ENCODE measurements around the gene C11orf98.

DNA sequence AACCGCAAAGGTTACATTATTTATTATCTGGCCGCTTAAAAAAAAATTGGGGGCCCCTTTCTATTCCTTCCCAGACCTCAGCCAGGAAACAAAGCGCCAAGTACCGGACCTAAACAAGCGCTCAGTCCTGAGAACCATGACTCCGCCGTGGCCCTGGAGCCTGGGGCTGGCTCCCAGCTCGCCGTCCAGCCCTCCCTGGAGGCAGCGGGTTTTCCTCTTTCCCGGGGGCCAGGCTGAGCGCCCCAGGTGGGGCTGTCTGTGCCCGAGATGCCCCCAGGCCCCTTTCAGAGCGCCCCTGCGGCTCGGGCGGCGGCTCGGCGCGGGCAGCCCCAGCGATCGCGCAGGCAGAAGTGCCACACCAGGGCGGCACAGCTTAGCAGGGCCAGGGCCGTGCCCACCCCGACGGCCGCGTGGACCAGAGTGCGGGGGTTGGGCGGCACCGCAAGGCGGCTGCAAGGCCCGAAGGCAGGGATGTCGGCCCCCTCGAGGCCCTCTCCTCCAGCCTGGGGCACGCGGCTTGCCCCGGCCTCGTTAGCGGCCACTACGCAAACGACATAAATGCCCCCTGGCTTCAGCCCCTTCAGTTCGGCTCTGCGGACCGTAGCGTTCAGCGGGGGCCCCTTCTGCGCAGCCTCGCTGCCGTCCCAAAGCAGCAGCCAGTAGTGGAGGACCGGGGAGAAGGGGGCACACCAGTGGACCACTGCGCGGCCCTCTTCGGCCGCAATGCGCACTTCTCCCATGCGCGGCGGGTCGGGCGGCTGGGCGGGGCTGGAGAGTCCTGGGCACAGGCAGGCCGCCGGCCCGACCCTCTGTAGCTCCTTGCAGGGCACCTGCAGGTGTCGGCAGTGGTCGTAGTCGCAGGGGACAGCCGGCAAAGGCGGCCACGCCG lies 22.7 kb upstream of the C11orf98 start:
- TF ChIP-seq ESRRG (CRISPR knock-in tag; IDR thresholded peaks at IDR 0.05) (no peak), RARB (CRISPR knock-in tag; IDR thresholded peaks at IDR 0.05) (no peak), CREB5 (CRISPR knock-in tag; IDR thresholded peaks at IDR 0.05; ENCODE audit: low read depth) (no peak), PATZ1 (CRISPR knock-in tag; IDR thresholded peaks at IDR 0.05; ENCODE audit: borderline replicate concordance) (no peak), ZFP30 (CRISPR knock-in tag; IDR thresholded peaks at IDR 0.05) (no peak), PPARA (CRISPR knock-in tag; IDR thresholded peaks at IDR 0.05; ENCODE audit: borderline replicate concordance) (no peak)
